Left lung (tissue), 10 donors: Measurements from ENCODE around the gene FLT4. TPM values are rescaled to one million over a fixed set of nuclear protein-coding genes. Genes with fewer than 3 reads are reported as not detected.

ENCODE experiments used
- ATAC-seq: fragments of 200-7000 bp; cut with Tn5 transposase; one replicate; pipeline ENCODE4 v1.9.1; 2020; ENCODE audit warnings: moderate library complexity
- DNase-seq, 4 donors: peaks; one replicate each; pipeline ENCODE4 v3.0.0-alpha.2; 2013 to 2020
- H3K27ac ChIP-seq, 2 donors: fragments of 200-600 bp; sonication (generic) in 1 of 2; one replicate each; pipeline versions ENCODE4 v1.5.0 to v1.8.0; 2020 to 2021
- H3K27me3 ChIP-seq, 2 donors: fragments of 200-600 bp; sonication (generic) in 1 of 2; one replicate each; pipeline versions ENCODE4 v1.5.0 to v1.8.0; 2020 to 2021
- H3K36me3 ChIP-seq, 2 donors: fragments of 200-600 bp; sonication (generic) in 1 of 2; one replicate each; pipeline versions ENCODE4 v1.5.0 to v1.8.0; 2020 to 2021
- H3K4me1 ChIP-seq, 2 donors: fragments of 200-600 bp; one replicate each; pipeline ENCODE4 v1.8.0; 2021
- H3K4me3 ChIP-seq, 2 donors: fragments of 200-600 bp; sonication (generic) in 1 of 2; one replicate each; pipeline versions ENCODE4 v1.5.0 to v1.8.0; 2020 to 2021; ENCODE audit warnings: mild to moderate bottlenecking in 1 of 2
- H3K9me3 ChIP-seq, 2 donors: fragments of 200-600 bp; sonication (generic) in 1 of 2; one replicate each; pipeline versions ENCODE4 v1.5.0 to v1.8.0; 2020 to 2021
- CTCF ChIP-seq, 2 donors: fragments of 200-600 bp; sonication (generic) in 1 of 2; IDR thresholded peaks; one replicate each; pipeline versions ENCODE4 v1.5.0 to v1.8.0; 2021; ENCODE audit warnings: antibody characterized with exemption in 2 of 2
- intact Hi-C, 2 donors: fragments of 100-400 bp; cut with DNase I; formaldehyde crosslinking; loops; one replicate each; pipeline versions ENCODE4 v1.11.2 to v1.14.2; 2022
- polyA plus RNA-seq, 6 donors: library from polyadenylated mRNA; unstranded; fragments of 120-200 nt; gene quantifications; one replicate each; pipeline ENCODE4 v1.2.1, GENCODE V29; 2013; ENCODE audit not compliant: insufficient read length in 6 of 6
- total RNA-seq, 2 donors: library from RNA; stranded (reverse); fragmentation: NEBNext Ultra II Directional; extraction: Animal tissue kit (Norgen Biotek cat#: 25700); gene quantifications; one replicate each; pipeline ENCODE4 v1.2.1, GENCODE V29; 2021
- donor health status: DM: no; HTN: yes; CAD: no.
- donor health status: DM: no; HTN: no; CAD: no.

The FLT4 gene
- total and polyA plus RNA-seq, 8 donors = 21.7 to 48.5 (median 38.2) TPM

- peaks cover 0 to 60% of the 10 kb centered on the region in 2 donors for H3K36me3 ChIP-seq
- DNase-seq (peak in 1 of 4 donors; percentile 15), ATAC-seq (no peak)
- H3K4me3 ChIP-seq = no peak overlapping the region
- no peaks in the 10 kb centered on the region for H3K27me3 ChIP-seq
- intact Hi-C loops = no loop called here
- no peak for TF ChIP-seq CTCF (IDR thresholded peaks at IDR 0.05)
- no peaks in the 10 kb centered on the region for H3K9me3 ChIP-seq
- no peaks in the 10 kb centered on the region for H3K4me1 ChIP-seq
- no peak overlapping the region for H3K27ac ChIP-seq
These were observed 85.4 kb downstream of the FLT4 start for GRCh38 chr5:180563994-180564393.

GRCh38 chr5:180558232-180558631 is 91.2 kb downstream of the FLT4 start:
- H3K4me1 ChIP-seq = no peaks in the 10 kb centered on the region
- intact Hi-C loops = no loop called here
- H3K27me3 ChIP-seq = no peaks in the 10 kb centered on the region
- H3K36me3 ChIP-seq = peaks cover 0 to 30% of the 10 kb centered on the region in 2 donors
- H3K9me3 ChIP-seq = no peaks in the 10 kb centered on the region
- H3K4me3 ChIP-seq = no peak overlapping the region
- no peak for TF ChIP-seq CTCF (IDR thresholded peaks at IDR 0.05)
- peak in 1 of 4 donors; percentile 52 for DNase-seq
- no peak for ATAC-seq
- no peak overlapping the region for H3K27ac ChIP-seq

- ATAC-seq = no peak
- DNase-seq = no peak
- Histone ChIP-seq H3K4me3 (no peak overlapping the region), H3K27ac (no peak overlapping the region), H3K9me3 (no peaks in the 10 kb centered on the region), H3K27me3 (no peaks in the 10 kb centered on the region), H3K36me3 (peaks cover 0 to 30% of the 10 kb centered on the region in 2 donors), H3K4me1 (no peaks in the 10 kb centered on the region)
- intact Hi-C loops = no loop called here
- no peak for TF ChIP-seq CTCF (IDR thresholded peaks at IDR 0.05)
These were observed 92.1 kb downstream of the FLT4 start for GRCh38 chr5:180557217-180557809.

DNA sequence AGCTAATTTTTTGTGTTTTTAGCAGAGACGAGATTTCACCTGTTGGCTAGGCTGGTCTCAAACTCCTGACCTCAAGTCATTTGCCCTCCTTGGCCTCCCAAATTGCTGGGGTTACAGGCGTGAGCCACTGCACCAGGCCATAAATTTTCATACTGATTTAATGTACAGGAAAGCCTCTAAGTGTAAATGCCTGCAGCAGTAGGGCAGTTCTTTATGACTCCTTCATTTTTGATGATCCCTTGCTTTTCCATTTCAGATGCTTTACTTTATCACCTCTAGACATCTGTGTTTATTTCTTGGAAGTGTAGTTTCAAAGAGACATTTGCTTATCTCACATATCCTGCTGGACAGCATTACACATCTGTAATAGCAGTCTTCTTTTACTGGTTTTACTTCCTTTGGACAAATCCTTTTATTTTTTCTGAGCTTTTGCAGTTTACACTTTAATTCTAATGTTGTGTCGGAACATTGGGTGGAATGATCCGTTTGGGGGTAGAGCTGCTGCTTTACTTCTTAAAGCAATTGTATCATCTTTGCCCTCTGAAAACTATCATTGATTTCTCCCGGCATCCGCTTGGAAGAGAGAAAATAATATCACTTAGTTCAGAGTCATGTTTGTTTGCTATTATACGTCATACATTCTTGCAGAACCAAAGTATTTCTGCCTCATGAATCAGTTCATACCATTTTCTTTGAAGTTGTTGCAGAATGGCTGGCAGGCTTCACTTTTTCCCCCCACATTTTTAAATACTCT is 94.1 kb downstream of the FLT4 start:
- Histone ChIP-seq H3K36me3 (peaks cover 0 to 42% of the 10 kb centered on the region in 2 donors), H3K27me3 (no peaks in the 10 kb centered on the region), H3K4me3 (no peak overlapping the region), H3K4me1 (no peaks in the 10 kb centered on the region), H3K9me3 (no peaks in the 10 kb centered on the region), H3K27ac (no peak overlapping the region)
- intact Hi-C loops = no loop called here
- DNase-seq (peak in 2 of 4 donors; percentile 5 to 22), ATAC-seq (no peak)
- no peak for TF ChIP-seq CTCF (IDR thresholded peaks at IDR 0.05)

GRCh38 chr5:180553530-180553929 is 95.9 kb downstream of the FLT4 start:
- intact Hi-C loops = no loop called here
- Histone ChIP-seq H3K4me3 (no peak overlapping the region), H3K27ac (no peak overlapping the region), H3K9me3 (no peaks in the 10 kb centered on the region), H3K4me1 (no peaks in the 10 kb centered on the region), H3K36me3 (peaks cover 0 to 53% of the 10 kb centered on the region in 2 donors), H3K27me3 (no peaks in the 10 kb centered on the region)
- no peak for ATAC-seq
- TF ChIP-seq CTCF (IDR thresholded peaks at IDR 0.05) = no peak
- DNase-seq = no peak
